Posterior cingulate gyrus (tissue), 11 donors: Measurements from ENCODE around the gene SCAMP2.

Source experiments
- DNase-seq, 10 donors: peaks; one replicate each; pipeline versions ENCODE4 v3.0.0 to v3.0.0-alpha.2; 2020 to 2021; ENCODE audit warnings: mixed read lengths in 3 of 10
- intact Hi-C: fragments of 100-400 bp; cut with DNase I; formaldehyde crosslinking; loops from one replicate; pipeline ENCODE4 v1.15.1; 2023

Gene SCAMP2

DNA sequence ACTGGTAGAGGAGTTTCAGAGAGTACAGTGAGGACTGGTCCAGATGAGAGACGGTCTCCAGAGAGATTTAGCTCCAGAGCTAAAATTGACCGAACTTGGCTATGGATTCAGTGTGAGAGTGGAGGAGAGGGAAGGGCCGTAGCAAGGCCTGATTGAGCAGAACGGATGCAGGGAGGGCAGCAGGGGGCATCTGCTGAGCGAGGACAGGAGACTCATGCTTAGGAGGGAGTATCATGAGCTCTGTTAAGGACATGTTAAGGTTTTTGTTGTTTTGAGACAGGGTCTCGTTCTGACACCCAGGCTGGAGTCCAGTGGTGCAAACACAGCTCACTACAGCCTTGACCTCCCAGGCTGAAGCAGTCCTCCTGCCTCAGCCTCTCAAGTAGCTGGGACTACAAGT lies 68.2 kb downstream of the SCAMP2 start:
- DNase-seq, result no peak
- intact Hi-C loops, result no loop called here

DNA sequence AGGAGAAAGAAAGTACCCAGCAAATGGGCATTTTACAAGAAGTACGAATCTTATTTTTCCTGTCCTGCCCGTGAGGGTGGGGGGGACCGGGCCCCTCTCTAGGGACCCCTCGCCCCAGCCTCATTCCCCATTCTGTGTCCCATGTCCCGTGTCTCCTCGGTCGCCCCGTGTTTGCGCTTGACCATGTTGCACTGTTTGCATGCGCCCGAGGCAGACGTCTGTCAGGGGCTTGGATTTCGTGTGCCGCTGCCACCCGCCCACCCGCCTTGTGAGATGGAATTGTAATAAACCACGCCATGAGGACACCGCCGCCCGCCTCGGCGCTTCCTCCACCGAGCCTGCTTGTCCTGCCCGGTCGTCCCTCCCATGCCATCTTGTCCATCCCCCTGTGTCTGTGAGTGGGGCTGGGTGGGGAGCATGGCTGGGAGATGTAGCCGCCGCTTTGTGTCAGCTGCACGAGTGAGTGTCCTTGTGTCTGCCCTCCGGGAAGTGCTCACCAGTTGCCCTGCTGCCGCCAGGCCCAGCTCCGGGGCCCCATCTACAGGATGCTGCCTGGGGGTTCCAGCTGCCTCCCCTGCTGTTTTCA lies 70.2 kb downstream of the SCAMP2 start:
- intact Hi-C loops, result no loop called here
- no peak for DNase-seq

DNA sequence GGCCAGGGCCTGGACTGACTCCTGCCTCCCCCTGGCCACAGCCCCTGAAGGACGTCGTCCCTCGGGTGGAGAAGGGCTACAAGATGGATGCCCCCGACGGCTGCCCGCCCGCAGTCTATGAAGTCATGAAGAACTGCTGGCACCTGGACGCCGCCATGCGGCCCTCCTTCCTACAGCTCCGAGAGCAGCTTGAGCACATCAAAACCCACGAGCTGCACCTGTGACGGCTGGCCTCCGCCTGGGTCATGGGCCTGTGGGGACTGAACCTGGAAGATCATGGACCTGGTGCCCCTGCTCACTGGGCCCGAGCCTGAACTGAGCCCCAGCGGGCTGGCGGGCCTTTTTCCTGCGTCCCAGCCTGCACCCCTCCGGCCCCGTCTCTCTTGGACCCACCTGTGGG lies 70.9 kb downstream of the SCAMP2 start:
- intact Hi-C loops, result no loop called here
- no peak for DNase-seq

DNA sequence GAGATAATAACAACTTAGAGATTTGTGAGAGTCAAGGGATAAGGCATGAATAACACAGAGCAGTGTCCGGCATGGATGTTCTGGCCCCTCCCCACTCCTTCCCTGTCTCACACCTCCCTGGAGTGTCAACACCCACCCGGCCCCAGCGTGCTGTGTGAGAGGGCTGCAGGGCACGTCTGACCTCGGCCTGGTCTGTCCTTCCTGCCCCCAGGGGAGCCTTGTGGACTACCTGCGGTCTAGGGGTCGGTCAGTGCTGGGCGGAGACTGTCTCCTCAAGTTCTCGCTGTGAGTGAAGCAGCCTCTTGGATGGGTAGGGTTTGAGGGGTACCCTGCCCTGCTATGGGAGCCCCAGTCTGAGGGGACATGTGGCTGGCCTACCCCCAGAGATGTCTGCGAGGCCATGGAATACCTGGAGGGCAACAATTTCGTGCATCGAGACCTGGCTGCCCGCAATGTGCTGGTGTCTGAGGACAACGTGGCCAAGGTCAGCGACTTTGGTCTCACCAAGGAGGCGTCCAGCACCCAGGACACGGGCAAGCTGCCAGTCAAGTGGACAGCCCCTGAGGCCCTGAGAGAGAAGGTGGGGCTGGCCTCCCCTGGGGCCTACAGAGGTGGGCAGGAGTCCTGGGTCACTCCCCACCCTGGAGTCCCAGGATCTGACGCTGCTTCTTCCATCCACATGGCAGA lies 71.7 kb downstream of the SCAMP2 start:
- intact Hi-C loops, result no loop called here
- DNase-seq, result peak in 1 of 10 donors; percentile 79

- intact Hi-C loops, result loop anchor here (1.0 kb wide), 1 partner anchor 29 kb away; no protein-coding TSS in a partner anchor
- DNase-seq, result peak in 1 of 10 donors; percentile 68
Observed at GRCh38 chr15:74800559-74801094, 72.5 kb downstream of the SCAMP2 start.

- peak in 9 of 10 donors; percentile 53 to 96 (median 71) for DNase-seq
- intact Hi-C loops, result loop anchor here (1.0 kb wide), 1 partner anchor 29 kb away; no protein-coding TSS in a partner anchor
Observed at GRCh38 chr15:74799856-74800558, 73.2 kb downstream of the SCAMP2 start.

DNA sequence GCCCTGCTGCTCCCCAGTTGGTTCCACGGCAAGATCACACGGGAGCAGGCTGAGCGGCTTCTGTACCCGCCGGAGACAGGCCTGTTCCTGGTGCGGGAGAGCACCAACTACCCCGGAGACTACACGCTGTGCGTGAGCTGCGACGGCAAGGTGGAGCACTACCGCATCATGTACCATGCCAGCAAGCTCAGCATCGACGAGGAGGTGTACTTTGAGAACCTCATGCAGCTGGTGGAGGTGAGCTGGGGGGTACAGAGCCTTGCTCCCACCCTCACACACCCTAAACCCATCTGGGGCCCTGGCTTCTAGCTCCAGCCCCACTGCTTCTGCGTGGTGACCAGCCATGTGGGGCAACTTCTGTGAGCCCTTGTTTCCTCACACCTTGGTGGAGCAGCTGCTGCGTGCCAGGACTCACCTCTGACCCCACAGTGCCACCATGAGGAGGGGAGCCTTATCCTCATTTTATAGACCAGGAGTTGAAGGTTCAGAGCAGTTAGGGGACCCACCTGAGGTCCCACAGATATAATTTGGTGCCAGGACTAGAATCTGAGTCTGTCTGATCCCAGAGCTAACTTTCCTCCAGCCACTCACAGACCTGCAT lies 73.8 kb downstream of the SCAMP2 start:
- intact Hi-C loops, result no loop called here

GRCh38 chr15:74798388-74799254 lies 74.5 kb downstream of the SCAMP2 start:
- peak in 1 of 10 donors; percentile 79 for DNase-seq
- intact Hi-C loops, result no loop called here

More for the DNA sequence above, 73.8 kb downstream of the SCAMP2 start:
- no peak for DNase-seq

GRCh38 chr15:74795966-74796625 lies 77.1 kb downstream of the SCAMP2 start:
- no peak for DNase-seq
- intact Hi-C loops, result no loop called here

GRCh38 chr15:74794970-74795349 lies 78.2 kb downstream of the SCAMP2 start:
- no peak for DNase-seq
- intact Hi-C loops, result no loop called here

GRCh38 chr15:74794248-74794969 lies 78.8 kb downstream of the SCAMP2 start:
- DNase-seq, result no peak
- intact Hi-C loops, result no loop called here
